ENCODE results near the gene RAP2A. TPM values are rescaled to one million over a fixed set of nuclear protein-coding genes. Genes with fewer than 3 reads are reported as not detected.

Gene RAP2A
- total RNA-seq, 2 donors from 2014 or later: 13.3 to 13.6 TPM

GRCh38 chr13:97440598-97441170 is 6.7 kb downstream of the RAP2A start:
- H3K27ac ChIP-seq: no peak overlapping the region
- H3K36me3 ChIP-seq: no peaks in the 10 kb centered on the region
- H3K4me1 ChIP-seq: peaks cover 0 to 15% of the 10 kb centered on the region in 2 donors
- no peaks in the 10 kb centered on the region for H3K9me3 ChIP-seq
- H3K27me3 ChIP-seq: no peaks in the 10 kb centered on the region
- DNase-seq (ENCODE audit: low spot score): no peak
- H3K4me3 ChIP-seq: no peak overlapping the region
- no peak for TF ChIP-seq CTCF (IDR thresholded peaks at IDR 0.05)

- Histone ChIP-seq H3K4me3 (no peak overlapping the region), H3K4me1 (peaks cover 0 to 10% of the 10 kb centered on the region in 2 donors), H3K27me3 (no peaks in the 10 kb centered on the region), H3K36me3 (no peaks in the 10 kb centered on the region), H3K27ac (no peak overlapping the region), H3K9me3 (no peaks in the 10 kb centered on the region)
- DNase-seq (ENCODE audit: low spot score): no peak
- TF ChIP-seq CTCF (IDR thresholded peaks at IDR 0.05): no peak
These were observed 7.4 kb downstream of the RAP2A start for GRCh38 chr13:97441368-97441767.

GRCh38 chr13:97445522-97446187 is 11.7 kb downstream of the RAP2A start:
- H3K27me3 ChIP-seq: no peaks in the 10 kb centered on the region
- no peak overlapping the region for H3K4me3 ChIP-seq
- H3K36me3 ChIP-seq: no peaks in the 10 kb centered on the region
- no peaks in the 10 kb centered on the region for H3K9me3 ChIP-seq
- H3K27ac ChIP-seq: no peak overlapping the region
- no peak for DNase-seq (ENCODE audit: low spot score)
- no peaks in the 10 kb centered on the region for H3K4me1 ChIP-seq
- TF ChIP-seq CTCF (IDR thresholded peaks at IDR 0.05): no peak

- Histone ChIP-seq H3K4me3 (no peak overlapping the region), H3K27me3 (no peaks in the 10 kb centered on the region), H3K36me3 (no peaks in the 10 kb centered on the region), H3K27ac (no peak overlapping the region), H3K4me1 (no peaks in the 10 kb centered on the region), H3K9me3 (no peaks in the 10 kb centered on the region)
- no peak for DNase-seq (ENCODE audit: low spot score)
- no peak for TF ChIP-seq CTCF (IDR thresholded peaks at IDR 0.05)
These were observed 12.5 kb downstream of the RAP2A start for GRCh38 chr13:97446448-97446847.

GRCh38 chr13:97448503-97449251 is 14.7 kb downstream of the RAP2A start:
- no peak for TF ChIP-seq CTCF (IDR thresholded peaks at IDR 0.05)
- no peak overlapping the region for H3K27ac ChIP-seq

More at GRCh38 chr13:97448503-97449251, 14.7 kb downstream of the RAP2A start:
- Histone ChIP-seq H3K9me3 (no peaks in the 10 kb centered on the region), H3K36me3 (no peaks in the 10 kb centered on the region), H3K27me3 (no peaks in the 10 kb centered on the region), H3K4me1 (no peaks in the 10 kb centered on the region), H3K4me3 (no peak overlapping the region)
- DNase-seq (ENCODE audit: low spot score): no peak
